ENCODE data around the gene CNNM4. TPM values are rescaled to one million over a fixed set of nuclear protein-coding genes. Genes with fewer than 3 reads are reported as not detected.

Gene CNNM4
- polyA plus RNA-seq, 1 of the 3 experiments (the other 2 are of a cell fraction) = 5.5 TPM

DNA sequence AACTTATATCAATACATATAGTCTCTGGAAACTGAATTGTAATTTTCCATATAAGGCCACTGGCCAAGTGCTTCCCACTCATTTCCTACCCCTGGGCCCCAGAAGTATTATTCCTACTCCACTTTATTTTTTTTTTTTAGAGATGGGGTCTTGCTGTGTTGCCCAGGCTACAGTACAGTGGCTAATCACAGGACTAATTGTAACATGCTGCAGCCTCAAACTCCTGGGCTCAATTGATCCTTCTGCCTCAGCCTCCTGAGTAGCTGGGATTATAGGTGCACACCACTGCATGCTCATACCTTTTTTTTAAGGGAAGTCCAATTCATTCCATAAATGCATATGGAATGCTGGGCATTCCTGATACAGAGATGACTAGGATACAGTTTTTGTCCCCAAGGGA lies 6.4 kb upstream of the CNNM4 start (continued):
- TF ChIP-seq, protein P1, sequence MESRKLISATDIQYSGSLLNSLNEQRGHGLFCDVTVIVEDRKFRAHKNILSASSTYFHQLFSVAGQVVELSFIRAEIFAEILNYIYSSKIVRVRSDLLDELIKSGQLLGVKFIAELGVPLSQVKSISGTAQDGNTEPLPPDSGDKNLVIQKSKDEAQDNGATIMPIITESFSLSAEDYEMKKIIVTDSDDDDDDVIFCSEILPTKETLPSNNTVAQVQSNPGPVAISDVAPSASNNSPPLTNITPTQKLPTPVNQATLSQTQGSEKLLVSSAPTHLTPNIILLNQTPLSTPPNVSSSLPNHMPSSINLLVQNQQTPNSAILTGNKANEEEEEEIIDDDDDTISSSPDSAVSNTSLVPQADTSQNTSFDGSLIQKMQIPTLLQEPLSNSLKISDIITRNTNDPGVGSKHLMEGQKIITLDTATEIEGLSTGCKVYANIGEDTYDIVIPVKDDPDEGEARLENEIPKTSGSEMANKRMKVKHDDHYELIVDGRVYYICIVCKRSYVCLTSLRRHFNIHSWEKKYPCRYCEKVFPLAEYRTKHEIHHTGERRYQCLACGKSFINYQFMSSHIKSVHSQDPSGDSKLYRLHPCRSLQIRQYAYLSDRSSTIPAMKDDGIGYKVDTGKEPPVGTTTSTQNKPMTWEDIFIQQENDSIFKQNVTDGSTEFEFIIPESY (IDR thresholded peaks at IDR 0.05; ENCODE audit: borderline replicate concordance, low read depth) = no peak
- TF ChIP-seq YY1 (IDR thresholded peaks at IDR 0.05; ENCODE audit: low read depth) (no peak), RAD21 (IDR thresholded peaks at IDR 0.05; ENCODE audit: low read length) (no peak), SMC3 (IDR thresholded peaks at IDR 0.05; ENCODE audit: low read depth, low read length) (no peak), JUND (IDR thresholded peaks at IDR 0.05) (no peak), GATA2 (CRISPR knock-in tag; IDR thresholded peaks at IDR 0.05) (no peak), RCOR1 (IDR thresholded peaks at IDR 0.05; ENCODE audit: low read length) (no peak)
- TF ChIP-seq, protein P2, sequence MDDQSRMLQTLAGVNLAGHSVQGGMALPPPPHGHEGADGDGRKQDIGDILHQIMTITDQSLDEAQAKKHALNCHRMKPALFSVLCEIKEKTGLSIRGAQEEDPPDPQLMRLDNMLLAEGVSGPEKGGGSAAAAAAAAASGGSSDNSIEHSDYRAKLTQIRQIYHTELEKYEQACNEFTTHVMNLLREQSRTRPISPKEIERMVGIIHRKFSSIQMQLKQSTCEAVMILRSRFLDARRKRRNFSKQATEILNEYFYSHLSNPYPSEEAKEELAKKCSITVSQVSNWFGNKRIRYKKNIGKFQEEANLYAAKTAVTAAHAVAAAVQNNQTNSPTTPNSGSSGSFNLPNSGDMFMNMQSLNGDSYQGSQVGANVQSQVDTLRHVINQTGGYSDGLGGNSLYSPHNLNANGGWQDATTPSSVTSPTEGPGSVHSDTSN (IDR thresholded peaks at IDR 0.05) = no peak

DNA sequence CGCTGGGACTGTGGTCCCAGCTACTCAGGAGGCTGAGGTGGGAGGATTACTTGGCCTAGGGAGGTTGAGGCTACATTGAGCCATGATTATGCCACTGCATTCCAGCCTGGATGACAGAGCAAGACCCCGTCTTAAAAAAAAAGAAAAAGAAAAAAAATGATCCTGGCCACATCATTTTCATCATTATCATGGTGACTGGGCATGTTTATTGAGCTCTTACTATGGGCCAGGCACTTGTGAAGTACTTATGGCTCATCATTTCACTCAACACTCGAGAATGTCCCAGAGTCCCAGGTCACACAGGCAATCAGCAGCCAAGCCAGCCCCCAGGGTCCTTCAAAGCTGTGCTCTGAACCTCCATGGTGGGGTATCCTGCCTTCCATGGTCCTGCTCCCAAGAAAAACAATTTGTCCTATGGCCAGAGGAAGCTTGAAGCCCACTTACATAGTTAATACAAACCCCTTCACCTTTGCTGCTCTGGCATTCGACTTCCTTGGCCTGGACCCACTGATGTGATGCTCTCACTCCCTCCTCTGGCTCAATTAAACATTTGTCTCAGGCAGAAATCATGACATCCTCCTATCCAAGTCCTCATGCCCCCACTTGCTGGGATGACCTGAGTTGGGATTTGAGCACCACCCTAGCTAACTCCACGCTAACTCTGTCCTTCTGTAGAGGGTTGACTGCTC lies 3.8 kb upstream of the CNNM4 start:
- Histone ChIP-seq H2AFZ (ENCODE audit: low read depth) (no peak overlapping the region), H3K27ac (ENCODE audit: low read depth in 2 of 2, low read length in 1 of 2) (no peak overlapping the region), H3K9ac (no peak overlapping the region), H3K4me1 (ENCODE audit: control insufficient read depth in 1 of 2, insufficient read depth in 2 of 2, low read depth in 1 of 2, low read length in 1 of 2) (peaks cover 4 to 14% of the 10 kb centered on the region in 2 experiments; a peak in 2 of 4 replicates), H4K20me1 (ENCODE audit: insufficient read depth) (no peaks in the 10 kb centered on the region), H3K4me3 (ENCODE audit: low read depth in 2 of 2, low read length in 1 of 2) (no peak overlapping the region), H3K4me2 (no peak overlapping the region), H3K9me2 (no peaks in the 10 kb centered on the region), H3K79me2 (ENCODE audit: insufficient read depth) (no peaks in the 10 kb centered on the region), H3K27me3 (ENCODE audit: insufficient read depth) (no peaks in the 10 kb centered on the region), H3K36me3 (replicated peaks in 1 of 2; ENCODE audit: control insufficient read depth in 1 of 2, insufficient read depth in 2 of 2, low read length in 1 of 2) (no peaks in the 10 kb centered on the region), H3F3A (replicated peaks; ENCODE audit: insufficient read depth) (peaks cover 3% of the 10 kb centered on the region), H3K9me3 (no peaks in the 10 kb centered on the region)
- POLR2A ChIA-PET = interaction anchor here (0.6 kb wide), 1 partner anchor 8 kb away, joined by 4 read pairs; no protein-coding TSS in a partner anchor
- no peak for DNase-seq
- WGBS (ENCODE audit: low lambda C conversion rate) = 75% methylated on average over 5 of the region's 5 CpGs
- CTCF ChIA-PET = interaction anchor here (0.6 to 1.8 kb wide), 5 partner anchors 11 to 255 kb away, joined by 3 to 4 read pairs (median 3); no protein-coding TSS in a partner anchor
- TF ChIP-seq ELF1 (IDR thresholded peaks at IDR 0.05) (no peak), REST (IDR thresholded peaks at IDR 0.05; ENCODE audit: low read depth, low read length) (no peak), MEF2A (IDR thresholded peaks at IDR 0.05; ENCODE audit: borderline replicate concordance, low read depth) (no peak), POLR2AphosphoS5 (IDR thresholded peaks at IDR 0.05; ENCODE audit: low read depth, low read length) (no peak), EZH2phosphoT487 (IDR thresholded peaks at IDR 0.05; ENCODE audit: borderline replicate concordance, low read depth) (no peak), GABPA (IDR thresholded peaks at IDR 0.05; ENCODE audit: low read depth) (no peak), TCF12 (IDR thresholded peaks at IDR 0.05) (no peak), YY1 (IDR thresholded peaks at IDR 0.05; ENCODE audit: low read depth) (no peak), MXI1 (IDR thresholded peaks at IDR 0.05; ENCODE audit: low read depth, low read length) (no peak), TEAD4 (IDR thresholded peaks at IDR 0.05; ENCODE audit: borderline replicate concordance, insufficient read depth) (no peak)
- TF ChIP-seq, protein P3, sequence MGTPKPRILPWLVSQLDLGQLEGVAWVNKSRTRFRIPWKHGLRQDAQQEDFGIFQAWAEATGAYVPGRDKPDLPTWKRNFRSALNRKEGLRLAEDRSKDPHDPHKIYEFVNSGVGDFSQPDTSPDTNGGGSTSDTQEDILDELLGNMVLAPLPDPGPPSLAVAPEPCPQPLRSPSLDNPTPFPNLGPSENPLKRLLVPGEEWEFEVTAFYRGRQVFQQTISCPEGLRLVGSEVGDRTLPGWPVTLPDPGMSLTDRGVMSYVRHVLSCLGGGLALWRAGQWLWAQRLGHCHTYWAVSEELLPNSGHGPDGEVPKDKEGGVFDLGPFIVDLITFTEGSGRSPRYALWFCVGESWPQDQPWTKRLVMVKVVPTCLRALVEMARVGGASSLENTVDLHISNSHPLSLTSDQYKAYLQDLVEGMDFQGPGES (IDR thresholded peaks at IDR 0.05; ENCODE audit: low read depth, low read length) = no peak
- TF ChIP-seq, protein P1 (IDR thresholded peaks at IDR 0.05; ENCODE audit: borderline replicate concordance, low read depth) = no peak
- TF ChIP-seq, protein P4, sequence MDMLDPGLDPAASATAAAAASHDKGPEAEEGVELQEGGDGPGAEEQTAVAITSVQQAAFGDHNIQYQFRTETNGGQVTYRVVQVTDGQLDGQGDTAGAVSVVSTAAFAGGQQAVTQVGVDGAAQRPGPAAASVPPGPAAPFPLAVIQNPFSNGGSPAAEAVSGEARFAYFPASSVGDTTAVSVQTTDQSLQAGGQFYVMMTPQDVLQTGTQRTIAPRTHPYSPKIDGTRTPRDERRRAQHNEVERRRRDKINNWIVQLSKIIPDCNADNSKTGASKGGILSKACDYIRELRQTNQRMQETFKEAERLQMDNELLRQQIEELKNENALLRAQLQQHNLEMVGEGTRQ (IDR thresholded peaks at IDR 0.05; ENCODE audit: borderline replicate concordance, low read depth, low read length) = no peak
- TF ChIP-seq, protein P5, sequence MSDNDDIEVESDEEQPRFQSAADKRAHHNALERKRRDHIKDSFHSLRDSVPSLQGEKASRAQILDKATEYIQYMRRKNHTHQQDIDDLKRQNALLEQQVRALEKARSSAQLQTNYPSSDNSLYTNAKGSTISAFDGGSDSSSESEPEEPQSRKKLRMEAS (IDR thresholded peaks at IDR 0.05; ENCODE audit: low read depth) = no peak
